ENCODE measurements around the gene LPAR3.
"Not testable (repeated sequence)": the region's sequence is repeated elsewhere in the genome, so short reads cannot be mapped to it uniquely, and the experiment has no call there.

LPAR3 gene

GRCh38 chr1:84902727-84903126 lies 9.7 kb upstream of the LPAR3 start:
- DNase-seq (ENCODE audit: low read depth in 2 of 2), result not testable (repeated sequence)

GRCh38 chr1:84899969-84900368 lies 7.0 kb upstream of the LPAR3 start:
- DNase-seq (ENCODE audit: low read depth in 2 of 2), result no peak

- no peak for DNase-seq (ENCODE audit: low read depth in 2 of 2)
Observed at GRCh38 chr1:84896279-84896678, 3.3 kb upstream of the LPAR3 start.

GRCh38 chr1:84890566-84890965 lies 2.4 kb downstream of the LPAR3 start:
- DNase-seq (ENCODE audit: low read depth in 2 of 2), result no peak

- no peak for DNase-seq (ENCODE audit: low read depth in 2 of 2)
Observed at GRCh38 chr1:84889437-84889836, 3.6 kb downstream of the LPAR3 start.

GRCh38 chr1:84888753-84889152 lies 4.3 kb downstream of the LPAR3 start:
- DNase-seq (ENCODE audit: low read depth in 2 of 2), result no peak

- DNase-seq (ENCODE audit: low read depth in 2 of 2), result no peak
Observed at GRCh38 chr1:84887261-84887934, 5.6 kb downstream of the LPAR3 start.

GRCh38 chr1:84885469-84885868 lies 7.5 kb downstream of the LPAR3 start:
- no peak for DNase-seq (ENCODE audit: low read depth in 2 of 2)

- DNase-seq (ENCODE audit: low read depth in 2 of 2), result no peak
Observed at GRCh38 chr1:84884671-84885389, 8.2 kb downstream of the LPAR3 start.

GRCh38 chr1:84883286-84883685 lies 9.7 kb downstream of the LPAR3 start:
- no peak for DNase-seq (ENCODE audit: low read depth in 2 of 2)

- no peak for DNase-seq (ENCODE audit: low read depth in 2 of 2)
Observed at GRCh38 chr1:84877592-84877991, 15.4 kb downstream of the LPAR3 start.

GRCh38 chr1:84876353-84876752 lies 16.7 kb downstream of the LPAR3 start:
- DNase-seq (ENCODE audit: low read depth in 2 of 2), result no peak

- DNase-seq (ENCODE audit: low read depth in 2 of 2), result no peak
Observed at GRCh38 chr1:84873366-84873765, 19.6 kb downstream of the LPAR3 start.

GRCh38 chr1:84872696-84873355 lies 20.2 kb downstream of the LPAR3 start:
- DNase-seq (ENCODE audit: low read depth in 2 of 2), result no peak

GRCh38 chr1:84871181-84871580 lies 21.8 kb downstream of the LPAR3 start:
- no peak for DNase-seq (ENCODE audit: low read depth in 2 of 2)

- no peak for DNase-seq (ENCODE audit: low read depth in 2 of 2)
Observed at GRCh38 chr1:84870591-84870990, 22.4 kb downstream of the LPAR3 start.

- DNase-seq (ENCODE audit: low read depth in 2 of 2), result no peak
Observed at GRCh38 chr1:84869720-84870119, 23.3 kb downstream of the LPAR3 start.

GRCh38 chr1:84862810-84863251 lies 30.2 kb downstream of the LPAR3 start:
- DNase-seq (ENCODE audit: low read depth in 2 of 2), result peak; percentile 8 to 22

GRCh38 chr1:84861988-84862644 lies 30.9 kb downstream of the LPAR3 start:
- no peak for DNase-seq (ENCODE audit: low read depth in 2 of 2)

GRCh38 chr1:84861516-84861915 lies 31.5 kb downstream of the LPAR3 start:
- no peak for DNase-seq (ENCODE audit: low read depth in 2 of 2)

GRCh38 chr1:84859866-84860265 lies 33.1 kb downstream of the LPAR3 start:
- DNase-seq (ENCODE audit: low read depth in 2 of 2), result no peak

- no peak for DNase-seq (ENCODE audit: low read depth in 2 of 2)
Observed at GRCh38 chr1:84857906-84858305, 35.1 kb downstream of the LPAR3 start.
